ENCODE data around the gene PCDHA1.

DNA sequence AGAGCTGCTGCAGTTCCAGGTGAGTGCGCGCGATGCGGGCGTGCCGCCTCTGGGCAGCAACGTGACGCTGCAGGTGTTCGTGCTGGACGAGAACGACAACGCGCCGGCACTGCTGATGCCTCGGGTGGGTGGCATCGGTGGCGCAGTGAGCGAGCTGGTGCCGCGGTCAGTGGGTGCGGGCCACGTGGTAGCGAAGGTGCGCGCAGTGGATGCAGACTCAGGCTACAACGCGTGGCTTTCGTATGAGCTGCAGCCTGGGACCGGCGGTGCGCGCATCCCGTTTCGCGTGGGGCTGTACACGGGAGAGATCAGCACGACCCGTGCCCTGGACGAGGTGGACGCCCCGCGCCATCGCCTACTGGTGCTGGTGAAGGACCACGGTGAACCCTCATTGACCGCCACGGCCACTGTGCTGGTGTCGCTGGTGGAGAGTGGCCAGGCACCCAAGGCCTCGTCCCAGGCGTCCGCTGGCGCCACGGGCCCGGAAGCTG, 16.9 kb downstream of the PCDHA1 start:
- TF ChIP-seq, protein P1, sequence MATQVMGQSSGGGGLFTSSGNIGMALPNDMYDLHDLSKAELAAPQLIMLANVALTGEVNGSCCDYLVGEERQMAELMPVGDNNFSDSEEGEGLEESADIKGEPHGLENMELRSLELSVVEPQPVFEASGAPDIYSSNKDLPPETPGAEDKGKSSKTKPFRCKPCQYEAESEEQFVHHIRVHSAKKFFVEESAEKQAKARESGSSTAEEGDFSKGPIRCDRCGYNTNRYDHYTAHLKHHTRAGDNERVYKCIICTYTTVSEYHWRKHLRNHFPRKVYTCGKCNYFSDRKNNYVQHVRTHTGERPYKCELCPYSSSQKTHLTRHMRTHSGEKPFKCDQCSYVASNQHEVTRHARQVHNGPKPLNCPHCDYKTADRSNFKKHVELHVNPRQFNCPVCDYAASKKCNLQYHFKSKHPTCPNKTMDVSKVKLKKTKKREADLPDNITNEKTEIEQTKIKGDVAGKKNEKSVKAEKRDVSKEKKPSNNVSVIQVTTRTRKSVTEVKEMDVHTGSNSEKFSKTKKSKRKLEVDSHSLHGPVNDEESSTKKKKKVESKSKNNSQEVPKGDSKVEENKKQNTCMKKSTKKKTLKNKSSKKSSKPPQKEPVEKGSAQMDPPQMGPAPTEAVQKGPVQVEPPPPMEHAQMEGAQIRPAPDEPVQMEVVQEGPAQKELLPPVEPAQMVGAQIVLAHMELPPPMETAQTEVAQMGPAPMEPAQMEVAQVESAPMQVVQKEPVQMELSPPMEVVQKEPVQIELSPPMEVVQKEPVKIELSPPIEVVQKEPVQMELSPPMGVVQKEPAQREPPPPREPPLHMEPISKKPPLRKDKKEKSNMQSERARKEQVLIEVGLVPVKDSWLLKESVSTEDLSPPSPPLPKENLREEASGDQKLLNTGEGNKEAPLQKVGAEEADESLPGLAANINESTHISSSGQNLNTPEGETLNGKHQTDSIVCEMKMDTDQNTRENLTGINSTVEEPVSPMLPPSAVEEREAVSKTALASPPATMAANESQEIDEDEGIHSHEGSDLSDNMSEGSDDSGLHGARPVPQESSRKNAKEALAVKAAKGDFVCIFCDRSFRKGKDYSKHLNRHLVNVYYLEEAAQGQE (IDR thresholded peaks at IDR 0.05; ENCODE audit: insufficient read depth in 1 of 2, low read depth in 2 of 2, low read length in 1 of 2) = no peak
- TF ChIP-seq, protein P2, sequence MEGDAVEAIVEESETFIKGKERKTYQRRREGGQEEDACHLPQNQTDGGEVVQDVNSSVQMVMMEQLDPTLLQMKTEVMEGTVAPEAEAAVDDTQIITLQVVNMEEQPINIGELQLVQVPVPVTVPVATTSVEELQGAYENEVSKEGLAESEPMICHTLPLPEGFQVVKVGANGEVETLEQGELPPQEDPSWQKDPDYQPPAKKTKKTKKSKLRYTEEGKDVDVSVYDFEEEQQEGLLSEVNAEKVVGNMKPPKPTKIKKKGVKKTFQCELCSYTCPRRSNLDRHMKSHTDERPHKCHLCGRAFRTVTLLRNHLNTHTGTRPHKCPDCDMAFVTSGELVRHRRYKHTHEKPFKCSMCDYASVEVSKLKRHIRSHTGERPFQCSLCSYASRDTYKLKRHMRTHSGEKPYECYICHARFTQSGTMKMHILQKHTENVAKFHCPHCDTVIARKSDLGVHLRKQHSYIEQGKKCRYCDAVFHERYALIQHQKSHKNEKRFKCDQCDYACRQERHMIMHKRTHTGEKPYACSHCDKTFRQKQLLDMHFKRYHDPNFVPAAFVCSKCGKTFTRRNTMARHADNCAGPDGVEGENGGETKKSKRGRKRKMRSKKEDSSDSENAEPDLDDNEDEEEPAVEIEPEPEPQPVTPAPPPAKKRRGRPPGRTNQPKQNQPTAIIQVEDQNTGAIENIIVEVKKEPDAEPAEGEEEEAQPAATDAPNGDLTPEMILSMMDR (IDR thresholded peaks at IDR 0.05) = no peak
- no peak for TF ChIP-seq POLR2AphosphoS5 (IDR thresholded peaks at IDR 0.05; ENCODE audit: low read depth, low read length)
